Neural progenitor cell (in vitro differentiated cells): Measurements from ENCODE around the gene ADAMTS14. TPM values are rescaled to one million over a fixed set of nuclear protein-coding genes. Genes with fewer than 3 reads are reported as not detected.
A peak's percentile ranks its signal among the peaks of the same experiment; 100 is the strongest.

Source experiments
- DNase-seq: peaks from one replicate; pipeline ENCODE4 v3.0.0-alpha.2; 2016; ENCODE audit warnings: low spot score
- H2AFZ ChIP-seq: fragments of 200-600 bp; sonication (generic); replicated peaks from 2 replicates; pipeline ENCODE4 v1.6.1; 2016; ENCODE audit warnings: antibody characterized with exemption
- H3F3A ChIP-seq: fragments of 200-600 bp; sonication (generic); 2 replicates; pipeline ENCODE4 v1.6.1; 2016; ENCODE audit warnings: antibody characterized with exemption, low read depth
- H3K27ac ChIP-seq: fragments of 200-600 bp; sonication (generic); 2 replicates; pipeline ENCODE4 v1.5.1; 2016; ENCODE audit warnings: mild to moderate bottlenecking
- H3K27me3 ChIP-seq: fragments of 200-600 bp; sonication (generic); 2 replicates; pipeline ENCODE4 v1.6.1; 2016; ENCODE audit warnings: mild to moderate bottlenecking, moderate library complexity
- H3K36me3 ChIP-seq: fragments of 200-600 bp; sonication (generic); 2 replicates; pipeline ENCODE4 v1.5.1; 2016
- H3K4me1 ChIP-seq: fragments of 200-600 bp; sonication (generic); 2 replicates; pipeline ENCODE4 v1.6.1; 2016; ENCODE audit warnings: mixed run types
- H3K4me2 ChIP-seq: fragments of 200-600 bp; sonication (generic); 2 replicates; pipeline ENCODE4 v1.6.1; 2016
- H3K4me3 ChIP-seq: fragments of 200-600 bp; sonication (generic); 2 replicates; pipeline ENCODE4 v1.5.1; 2016
- H3K79me2 ChIP-seq: fragments of 200-600 bp; sonication (generic); 2 replicates; pipeline ENCODE4 v1.6.1; 2016; ENCODE audit warnings: low read depth
- H3K9ac ChIP-seq: fragments of 200-600 bp; sonication (generic); 2 replicates; pipeline ENCODE4 v1.6.1; 2016
- H3K9me3 ChIP-seq: fragments of 200-600 bp; sonication (generic); 2 replicates; pipeline ENCODE4 v1.5.1; 2016; ENCODE audit warnings: low read depth
- H4K20me1 ChIP-seq: fragments of 200-600 bp; sonication (generic); 2 replicates; pipeline ENCODE4 v1.6.1; 2016; ENCODE audit warnings: low read depth
- H3K27ac Mint-ChIP-seq: 3 replicates; pipeline ENCODE4 v1.8.0; 2021; ENCODE audit warnings: mixed read lengths
- H3K27me3 Mint-ChIP-seq: 2 replicates; pipeline ENCODE4 v1.8.0; 2022; ENCODE audit warnings: low read depth, mild to moderate bottlenecking, inconsistent platforms, moderate library complexity, mixed read lengths; ENCODE audit not compliant: insufficient read depth
- H3K36me3 Mint-ChIP-seq: 3 replicates; pipeline ENCODE4 v1.8.0; 2021; ENCODE audit warnings: mixed read lengths
- H3K4me1 Mint-ChIP-seq: 3 replicates; pipeline ENCODE4 v1.8.0; 2021; ENCODE audit warnings: mixed read lengths
- H3K4me3 Mint-ChIP-seq: 3 replicates; pipeline ENCODE4 v1.8.0; 2021; ENCODE audit warnings: mild to moderate bottlenecking, moderate library complexity, mixed read lengths
- H3K9me3 Mint-ChIP-seq: 3 replicates; pipeline ENCODE4 v1.8.0; 2020; ENCODE audit warnings: mixed read lengths
- EZH2 ChIP-seq: fragments of 200-600 bp; sonication (generic); IDR thresholded peaks from 2 replicates; pipeline ENCODE4 v1.6.1; 2017; ENCODE audit warnings: antibody characterized with exemption, mild to moderate bottlenecking, moderate library complexity
- EZH2phosphoT487 ChIP-seq: fragments of 200-600 bp; sonication (generic); IDR thresholded peaks from 2 replicates; pipeline ENCODE4 v1.6.1; 2017; ENCODE audit warnings: antibody characterized with exemption
- total RNA-seq: library from RNA; depleted of rRNA; stranded (reverse); fragments of >200 nt; gene quantifications from 2 replicates; pipeline ENCODE4 v1.2.3, GENCODE V29; 2015; ENCODE audit warnings: low replicate concordance
- TF ChIP-seq, protein P1 (sequence below): fragments of 200-600 bp; sonication (generic); IDR thresholded peaks from 2 replicates; pipeline ENCODE4 v1.5.1; 2017; ENCODE audit warnings: antibody characterized with exemption, mild to moderate bottlenecking

Gene ADAMTS14
- total RNA-seq, 1 donor from 2014 or later = not detected

DNA sequence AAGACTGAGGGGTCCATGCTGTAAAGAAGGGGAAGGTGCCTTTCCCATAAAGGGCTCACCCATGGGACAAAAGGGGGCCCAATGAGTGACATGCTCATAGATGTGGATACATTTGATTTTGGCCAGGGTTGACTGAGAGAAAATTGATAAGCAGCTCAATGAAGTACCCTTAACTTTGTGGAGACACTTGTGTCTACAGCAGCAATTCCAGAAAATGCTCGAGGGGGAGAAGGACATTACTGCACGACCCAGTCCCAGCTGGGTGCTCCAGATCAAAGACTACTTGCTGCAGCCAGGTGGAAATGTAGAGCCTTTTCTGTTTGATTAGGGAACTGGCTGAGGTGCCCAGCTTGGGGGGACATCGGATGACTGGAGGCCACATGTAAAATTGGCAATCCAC is 22.2 kb upstream of the ADAMTS14 start:
- H3F3A ChIP-seq = no peaks in the 10 kb centered on the region
- H3K9me3 Mint-ChIP-seq = peaks cover 57% of the 10 kb centered on the region
- H3K4me1 Mint-ChIP-seq = peaks cover 4% of the 10 kb centered on the region

DNA sequence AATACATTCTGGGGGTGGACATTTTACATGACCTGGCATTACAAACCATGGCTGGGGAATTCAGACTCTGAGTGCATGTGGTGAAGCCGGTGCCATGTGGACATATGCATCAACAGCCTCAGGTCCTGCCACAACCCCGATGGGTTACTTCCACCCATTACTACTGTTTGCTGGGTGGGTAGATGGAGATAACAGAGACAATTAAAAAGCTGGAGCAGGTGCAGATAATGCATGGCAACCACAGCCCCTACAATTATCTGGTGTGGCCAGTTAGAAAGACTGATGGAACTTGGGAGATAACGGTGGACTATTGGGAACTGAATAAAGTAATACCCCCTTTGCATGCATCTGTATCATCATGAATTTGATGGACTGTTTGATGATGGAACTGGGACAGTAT is 21.6 kb upstream of the ADAMTS14 start:
- Histone ChIP-seq H3K9me3 (no peaks in the 10 kb centered on the region), H3F3A (no peaks in the 10 kb centered on the region), H3K4me3 (no peak overlapping the region), H3K4me2 (no peak overlapping the region), H3K9ac (no peak overlapping the region), H3K36me3 (no peaks in the 10 kb centered on the region), H4K20me1 (no peaks in the 10 kb centered on the region), H3K4me1 (no peaks in the 10 kb centered on the region), H2AFZ (no peak overlapping the region), H3K79me2 (no peaks in the 10 kb centered on the region), H3K27ac (no peak overlapping the region), H3K27me3 (no peaks in the 10 kb centered on the region)
- TF ChIP-seq EZH2phosphoT487 = no peak
- TF ChIP-seq, protein P1, sequence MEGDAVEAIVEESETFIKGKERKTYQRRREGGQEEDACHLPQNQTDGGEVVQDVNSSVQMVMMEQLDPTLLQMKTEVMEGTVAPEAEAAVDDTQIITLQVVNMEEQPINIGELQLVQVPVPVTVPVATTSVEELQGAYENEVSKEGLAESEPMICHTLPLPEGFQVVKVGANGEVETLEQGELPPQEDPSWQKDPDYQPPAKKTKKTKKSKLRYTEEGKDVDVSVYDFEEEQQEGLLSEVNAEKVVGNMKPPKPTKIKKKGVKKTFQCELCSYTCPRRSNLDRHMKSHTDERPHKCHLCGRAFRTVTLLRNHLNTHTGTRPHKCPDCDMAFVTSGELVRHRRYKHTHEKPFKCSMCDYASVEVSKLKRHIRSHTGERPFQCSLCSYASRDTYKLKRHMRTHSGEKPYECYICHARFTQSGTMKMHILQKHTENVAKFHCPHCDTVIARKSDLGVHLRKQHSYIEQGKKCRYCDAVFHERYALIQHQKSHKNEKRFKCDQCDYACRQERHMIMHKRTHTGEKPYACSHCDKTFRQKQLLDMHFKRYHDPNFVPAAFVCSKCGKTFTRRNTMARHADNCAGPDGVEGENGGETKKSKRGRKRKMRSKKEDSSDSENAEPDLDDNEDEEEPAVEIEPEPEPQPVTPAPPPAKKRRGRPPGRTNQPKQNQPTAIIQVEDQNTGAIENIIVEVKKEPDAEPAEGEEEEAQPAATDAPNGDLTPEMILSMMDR = no peak
- H3K4me3 Mint-ChIP-seq = no peak overlapping the region
- H3K9me3 Mint-ChIP-seq = peaks cover 57% of the 10 kb centered on the region
- no peaks in the 10 kb centered on the region for H3K4me1 Mint-ChIP-seq
- peaks cover 3% of the 10 kb centered on the region for H3K36me3 Mint-ChIP-seq
- no peak overlapping the region for H3K27ac Mint-ChIP-seq
- H3K27me3 Mint-ChIP-seq = peaks cover 3% of the 10 kb centered on the region
- no peak for DNase-seq

More for the DNA sequence above, 22.2 kb upstream of the ADAMTS14 start:
- H3K9ac ChIP-seq = no peak overlapping the region
- TF ChIP-seq EZH2 = no peak
- TF ChIP-seq EZH2phosphoT487 = no peak
- TF ChIP-seq, protein P1 = no peak
- H4K20me1 ChIP-seq = no peaks in the 10 kb centered on the region
- H3K4me3 Mint-ChIP-seq = no peak overlapping the region
- H3K36me3 ChIP-seq = no peaks in the 10 kb centered on the region
- H3K4me2 ChIP-seq = no peak overlapping the region
- H3K36me3 Mint-ChIP-seq = peaks cover 3% of the 10 kb centered on the region
- H3K4me3 ChIP-seq = no peak overlapping the region
- no peak overlapping the region for H3K27ac Mint-ChIP-seq
- no peaks in the 10 kb centered on the region for H3K9me3 ChIP-seq
- H3K4me1 ChIP-seq = peaks cover 3% of the 10 kb centered on the region
- peaks cover 3% of the 10 kb centered on the region for H3K27me3 Mint-ChIP-seq
- no peak for DNase-seq
- no peak overlapping the region for H2AFZ ChIP-seq
- H3K79me2 ChIP-seq = no peaks in the 10 kb centered on the region
- no peaks in the 10 kb centered on the region for H3K27me3 ChIP-seq
- no peak overlapping the region for H3K27ac ChIP-seq

DNA sequence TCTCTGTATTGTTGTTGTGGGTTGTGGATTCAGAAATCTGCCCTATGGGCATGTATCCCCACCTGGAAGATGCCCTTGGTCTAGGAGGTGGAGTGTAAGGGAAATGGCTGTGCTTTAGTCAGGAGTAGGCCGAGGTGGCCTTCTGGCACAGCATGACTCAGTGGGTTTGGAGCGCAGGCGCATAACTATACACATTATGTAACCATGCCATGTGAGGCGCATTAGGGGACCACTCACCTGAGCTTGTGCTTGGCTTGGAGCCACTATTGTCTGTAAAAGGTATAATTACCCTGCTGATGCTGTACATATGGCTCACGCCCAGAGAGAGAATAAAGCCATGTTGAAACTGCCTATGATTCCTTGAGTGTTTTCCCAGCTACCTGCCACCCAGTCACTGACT is 20.6 kb upstream of the ADAMTS14 start:
- Mint-ChIP-seq H3K36me3 (peaks cover 3% of the 10 kb centered on the region), H3K4me3 (no peak overlapping the region), H3K9me3 (peaks cover 57% of the 10 kb centered on the region), H3K4me1 (no peaks in the 10 kb centered on the region), H3K27me3 (peaks cover 3% of the 10 kb centered on the region), H3K27ac (no peak overlapping the region)
- DNase-seq = peak; percentile 47
- Histone ChIP-seq H3K79me2 (no peaks in the 10 kb centered on the region), H3K4me1 (no peaks in the 10 kb centered on the region), H2AFZ (no peak overlapping the region), H3K9me3 (no peaks in the 10 kb centered on the region), H3K36me3 (no peaks in the 10 kb centered on the region), H4K20me1 (no peaks in the 10 kb centered on the region), H3K9ac (no peak overlapping the region), H3K27me3 (no peaks in the 10 kb centered on the region), H3K27ac (no peak overlapping the region), H3F3A (no peaks in the 10 kb centered on the region), H3K4me2 (no peak overlapping the region), H3K4me3 (no peak overlapping the region)
- no peak for TF ChIP-seq EZH2
- TF ChIP-seq, protein P1 = no peak
